Peyer's patch (tissue), 4 donors: Measurements from ENCODE around the gene OSBPL6.

Source experiments
- CTCF ChIP-seq, 6 experiments: fragments of 450-650 bp in 4 of 6; fragments of 200-600 bp in 2 of 6; sonication (generic) in 1 of 6; IDR thresholded peaks; one replicate each; pipeline ENCODE4 v1.5.1; 2017 to 2019; ENCODE audit warnings: antibody characterized with exemption in 6 of 6, mild to moderate bottlenecking in 3 of 6, moderate library complexity in 1 of 6
- POLR2A ChIP-seq, 2 donors: fragments of 450-650 bp; IDR thresholded peaks; one replicate each; pipeline ENCODE4 v1.5.1; 2017; ENCODE audit warnings: antibody characterized with exemption in 2 of 2, mild to moderate bottlenecking in 2 of 2, moderate library complexity in 2 of 2

GRCh38 chr2:178374865-178375264, 180.6 kb downstream of the OSBPL6 start:
- TF ChIP-seq CTCF (IDR thresholded peaks at IDR 0.05) = no peak
- no peak for TF ChIP-seq POLR2A (IDR thresholded peaks at IDR 0.05)
